ENCODE data around the gene UNC119B.

DNA sequence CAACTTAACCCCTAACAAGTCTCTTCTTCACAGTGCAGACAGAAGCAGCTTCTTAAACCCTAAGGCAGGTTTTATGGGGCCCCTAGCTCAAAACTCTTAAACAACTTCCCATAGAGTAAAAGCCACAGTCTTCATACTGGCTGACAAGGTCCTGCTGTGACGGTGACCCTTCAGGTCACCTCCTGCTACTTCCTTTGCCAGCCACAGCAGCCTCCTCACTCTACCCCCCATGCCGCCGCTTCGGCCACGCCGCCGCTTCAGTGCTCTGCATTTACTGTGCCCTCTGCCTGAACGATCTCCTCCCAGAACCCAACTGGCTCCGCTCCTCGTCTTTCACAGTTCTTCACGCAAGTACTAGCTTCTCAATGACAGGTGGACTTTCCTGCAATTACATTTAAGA lies 60.8 kb downstream of the UNC119B start:
- no peak for TF ChIP-seq CTCF (IDR thresholded peaks at IDR 0.05)
- no peak for TF ChIP-seq POLR2A (IDR thresholded peaks at IDR 0.05)

Data from tibial nerve (tissue), 3 donors.